HG02885 (cell line): ENCODE data around the gene OR1J2.

ENCODE experiments used
- ATAC-seq: cut with Tn5 transposase; IDR thresholded peaks from one replicate; pipeline ENCODE4 v1.9.1; 2021; ENCODE audit warnings: mild to moderate bottlenecking; ENCODE audit not compliant: unreplicated experiment, poor library complexity

OR1J2 gene

DNA sequence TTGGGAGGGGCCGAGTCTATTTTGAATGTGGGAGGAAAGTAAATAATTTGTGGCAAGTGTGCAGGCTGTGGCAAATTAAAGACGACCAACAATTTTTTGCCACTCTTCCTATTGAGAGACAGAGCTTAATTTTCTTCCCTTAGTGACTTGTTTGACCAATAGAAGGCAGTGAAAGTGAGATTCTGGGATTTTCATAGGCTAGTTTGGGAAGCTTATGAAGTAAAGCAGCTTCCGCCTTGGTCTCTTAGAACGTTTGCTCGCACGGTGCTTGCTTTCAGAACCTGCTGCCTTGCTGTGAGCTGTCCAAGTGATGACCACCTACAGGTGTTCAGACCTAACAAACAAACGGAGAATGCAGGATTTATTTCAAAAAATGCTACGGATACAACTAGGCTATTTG is 35.6 kb downstream of the OR1J2 start:
- ATAC-seq: no peak

DNA sequence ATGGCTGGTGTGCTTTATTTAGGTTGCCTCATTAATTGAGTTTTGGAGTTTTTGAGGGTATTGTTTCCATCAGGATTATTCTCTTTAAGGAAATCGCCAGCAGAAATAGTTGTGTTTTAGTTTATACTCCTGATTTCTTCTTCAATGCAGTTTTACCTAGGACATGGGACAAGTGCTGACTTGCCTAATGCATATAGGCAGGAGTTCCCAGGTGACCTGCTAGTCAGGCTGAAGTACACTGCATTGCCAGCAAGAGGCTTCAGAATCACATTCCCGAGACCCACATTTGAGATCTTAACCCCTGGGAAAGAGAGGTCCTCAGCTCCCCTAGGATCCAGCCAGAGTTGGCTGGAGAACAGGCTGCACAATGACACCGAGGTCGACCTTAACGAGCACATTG is 40.8 kb downstream of the OR1J2 start:
- no peak for ATAC-seq

DNA sequence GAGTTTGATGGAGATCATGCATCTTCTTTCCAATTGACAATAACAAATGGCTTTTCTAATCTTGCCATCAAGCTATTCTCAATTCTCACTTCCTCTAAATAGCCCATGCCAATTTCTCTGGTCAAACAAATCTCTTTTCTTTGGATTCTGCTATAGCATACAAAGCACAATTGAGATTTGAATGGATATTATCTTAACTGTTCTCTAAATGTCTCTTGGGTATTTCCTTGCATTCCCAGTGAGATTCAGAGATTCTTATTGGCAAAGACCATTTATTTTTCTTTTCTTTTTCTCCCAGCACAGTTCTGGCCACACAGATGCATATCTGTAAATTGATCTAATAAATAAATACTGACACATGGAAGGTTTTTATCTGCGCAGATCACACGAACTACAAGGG is 42.2 kb downstream of the OR1J2 start, which contains the start of gene OR1N2:
Gene OR1N2 (plus strand): TSS at position 301 of the 400 bp plus-strand sequence. CDS start 100 bp downstream, outside the sequence.
- no peak for ATAC-seq
